ENCODE results near the gene EPHB3. TPM values are rescaled to one million over a fixed set of nuclear protein-coding genes. Genes with fewer than 3 reads are reported as not detected.

The EPHB3 gene
- total RNA-seq, 2 donors from 2014 or later, result 0.11 TPM; not detected in 1

DNA sequence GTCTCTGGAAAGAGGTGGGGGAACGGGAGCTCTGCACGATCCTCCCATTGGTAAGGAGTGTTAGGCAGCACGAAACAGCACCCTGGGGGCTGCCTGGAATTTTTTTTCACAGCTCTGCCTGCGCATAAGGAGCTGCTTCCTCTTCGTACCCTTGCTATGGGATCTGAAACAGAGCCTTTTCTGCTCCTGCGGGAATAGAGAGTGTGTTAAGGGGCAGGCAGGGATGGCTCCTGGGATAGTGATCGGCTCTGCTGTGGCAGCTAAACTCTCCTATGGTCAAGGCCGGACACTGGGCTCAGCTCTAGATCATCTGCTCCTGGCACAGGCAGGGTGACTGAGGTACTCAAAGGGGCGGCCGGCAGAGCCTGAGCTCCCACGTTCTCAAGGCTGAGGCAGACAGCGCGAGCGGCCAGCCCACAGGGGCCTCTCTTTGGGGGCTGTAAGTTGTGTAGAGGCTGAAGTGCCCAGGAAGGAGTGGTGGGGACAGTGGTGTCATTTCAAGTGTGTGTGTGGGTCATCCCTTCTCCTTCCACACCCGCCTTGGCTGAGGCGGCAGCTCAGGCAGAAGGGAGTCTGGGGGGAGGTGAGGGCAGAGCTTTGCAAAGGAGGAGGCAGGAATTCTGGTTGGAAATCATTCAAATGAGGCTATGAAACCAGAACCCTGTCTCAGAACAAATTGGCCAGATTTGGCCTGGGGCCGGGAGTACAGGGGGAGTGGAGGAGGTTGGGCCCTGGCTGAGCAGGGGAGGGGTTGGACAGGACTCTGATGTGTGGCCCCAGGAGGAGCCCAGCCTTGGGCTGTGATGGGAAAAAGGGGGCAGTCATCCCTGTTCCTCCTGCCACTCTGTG lies 31.0 kb downstream of the EPHB3 start:
- Mint-ChIP-seq H3K9me3 (no peaks in the 10 kb centered on the region), H3K4me3 (no peak overlapping the region), H3K27me3 (no peaks in the 10 kb centered on the region), H3K27ac (no peak overlapping the region), H3K36me3 (ENCODE audit: low read depth) (no peaks in the 10 kb centered on the region), H3K4me1 (no peaks in the 10 kb centered on the region)
- ATAC-seq (replicated peaks), result no peak

DNA sequence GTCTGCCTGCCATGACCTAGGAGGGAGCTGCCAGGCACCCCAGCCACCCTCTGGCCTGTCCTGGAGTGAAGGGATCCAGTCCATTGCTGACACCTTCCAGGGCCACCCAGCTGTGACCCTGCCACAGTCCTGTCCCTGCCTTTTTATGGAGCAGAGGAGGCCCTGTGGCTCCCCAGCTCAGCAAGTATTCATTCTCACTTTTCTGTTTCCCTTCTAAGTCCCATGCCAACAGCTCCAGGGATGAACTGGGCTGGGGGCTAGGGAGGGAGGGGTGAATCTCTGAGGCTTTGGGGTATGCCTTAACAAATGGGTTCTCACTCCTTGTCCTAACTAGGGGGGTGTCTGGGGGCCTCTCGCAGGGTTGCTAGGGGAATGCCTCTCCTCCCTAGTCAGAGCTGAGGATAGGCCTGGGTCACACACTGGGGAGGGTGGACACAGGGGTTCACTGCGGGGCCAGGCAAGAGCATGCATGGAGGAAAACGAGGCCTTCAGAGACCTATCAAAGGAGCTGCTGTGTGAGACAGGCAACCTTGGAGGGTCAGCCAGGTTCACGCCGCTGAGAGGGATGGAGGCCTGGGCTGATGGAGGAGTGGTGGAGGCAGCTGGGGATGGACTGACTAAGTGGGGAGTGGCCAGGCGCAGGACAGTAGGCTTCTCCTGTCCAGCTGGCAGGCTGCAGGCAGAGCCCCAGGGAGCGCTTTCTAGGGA lies 31.8 kb downstream of the EPHB3 start:
- ATAC-seq (replicated peaks), result no peak
- Mint-ChIP-seq H3K27ac (no peak overlapping the region), H3K4me1 (no peaks in the 10 kb centered on the region), H3K4me3 (no peak overlapping the region), H3K27me3 (no peaks in the 10 kb centered on the region), H3K36me3 (ENCODE audit: low read depth) (no peaks in the 10 kb centered on the region), H3K9me3 (no peaks in the 10 kb centered on the region)

DNA sequence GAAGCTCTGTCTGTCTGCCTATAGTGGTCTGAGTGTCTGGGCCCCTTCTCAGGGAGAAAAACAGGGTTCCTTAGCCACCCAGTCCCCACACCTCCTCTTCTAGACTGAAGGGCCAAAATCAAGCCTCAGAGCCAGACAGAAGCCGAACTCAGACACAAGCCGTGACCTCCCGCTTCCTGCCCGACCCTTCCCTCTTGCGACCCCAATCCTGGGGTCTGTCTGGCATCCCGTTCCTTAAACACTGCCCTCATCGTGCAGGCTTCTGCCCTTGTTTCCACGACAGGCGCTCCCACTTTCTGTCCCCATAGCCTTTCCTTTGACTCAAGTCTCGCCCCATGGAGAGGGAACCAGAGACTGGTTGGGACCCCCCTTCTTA lies 32.3 kb downstream of the EPHB3 start:
- Mint-ChIP-seq H3K36me3 (ENCODE audit: low read depth) (no peaks in the 10 kb centered on the region), H3K9me3 (no peaks in the 10 kb centered on the region), H3K4me3 (no peak overlapping the region), H3K4me1 (no peaks in the 10 kb centered on the region), H3K27me3 (no peaks in the 10 kb centered on the region), H3K27ac (no peak overlapping the region)
- ATAC-seq (replicated peaks), result no peak

DNA sequence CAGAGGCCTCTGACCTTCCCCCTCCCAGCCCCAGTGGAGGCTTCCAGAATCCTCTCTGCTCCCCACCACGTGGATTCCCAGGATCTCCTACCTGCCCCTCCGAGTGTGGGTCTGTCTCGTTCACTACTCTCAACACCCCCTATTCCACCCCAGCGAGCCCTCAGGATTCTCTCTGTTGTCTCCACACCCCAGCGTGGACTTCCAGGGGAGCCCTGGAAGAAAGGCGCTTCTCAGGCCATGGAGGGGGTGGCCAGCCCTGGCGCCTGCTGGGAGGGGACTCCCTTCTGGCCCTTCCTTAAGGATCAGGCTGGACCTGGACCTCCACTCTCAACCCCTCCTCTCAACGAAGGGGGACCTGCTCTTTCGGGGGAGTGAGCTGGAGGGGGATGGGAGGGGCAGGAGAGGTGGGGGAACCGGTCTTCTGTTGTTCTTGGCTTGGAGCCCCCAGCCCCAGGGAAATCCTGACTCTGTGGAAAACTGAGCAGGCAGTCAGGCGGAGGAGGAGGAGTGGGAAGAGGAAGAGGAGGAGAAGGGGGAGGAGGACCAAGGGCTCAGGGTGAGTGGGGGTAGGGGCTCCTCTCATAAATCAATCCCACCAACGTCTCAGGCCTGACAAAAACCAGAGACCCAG lies 32.9 kb downstream of the EPHB3 start:
- no peak for ATAC-seq (replicated peaks)
- no peaks in the 10 kb centered on the region for H3K36me3 Mint-ChIP-seq (ENCODE audit: low read depth)
- no peaks in the 10 kb centered on the region for H3K27me3 Mint-ChIP-seq
- H3K4me3 Mint-ChIP-seq, result no peak overlapping the region
- no peak overlapping the region for H3K27ac Mint-ChIP-seq
- no peaks in the 10 kb centered on the region for H3K4me1 Mint-ChIP-seq
- H3K9me3 Mint-ChIP-seq, result no peaks in the 10 kb centered on the region

DNA sequence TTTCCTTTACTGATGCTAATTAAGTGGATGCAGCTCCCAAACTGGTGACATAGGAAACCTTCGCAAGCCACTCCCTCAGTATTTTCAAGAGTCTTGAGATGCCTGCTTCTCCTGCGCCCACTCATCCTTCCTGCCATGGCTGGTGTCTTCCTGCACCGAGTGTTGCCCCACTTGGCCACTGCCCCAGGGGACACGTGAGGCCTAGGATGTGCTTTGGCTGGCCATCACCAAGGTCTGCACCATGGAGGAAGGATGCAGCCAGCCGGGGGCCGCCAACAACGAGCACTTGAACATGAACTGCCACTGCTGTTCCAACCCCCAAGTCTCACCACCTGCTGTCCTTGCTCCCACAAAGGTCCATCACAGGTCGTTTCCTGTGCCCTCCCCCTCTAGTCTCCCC lies 34.1 kb downstream of the EPHB3 start:
- H3K4me1 Mint-ChIP-seq, result no peaks in the 10 kb centered on the region
- H3K9me3 Mint-ChIP-seq, result no peaks in the 10 kb centered on the region
- H3K27ac Mint-ChIP-seq, result no peak overlapping the region
- peaks cover 2% of the 10 kb centered on the region for H3K27me3 Mint-ChIP-seq
- H3K36me3 Mint-ChIP-seq (ENCODE audit: low read depth), result no peaks in the 10 kb centered on the region
- ATAC-seq (replicated peaks), result no peak
- no peak overlapping the region for H3K4me3 Mint-ChIP-seq

DNA sequence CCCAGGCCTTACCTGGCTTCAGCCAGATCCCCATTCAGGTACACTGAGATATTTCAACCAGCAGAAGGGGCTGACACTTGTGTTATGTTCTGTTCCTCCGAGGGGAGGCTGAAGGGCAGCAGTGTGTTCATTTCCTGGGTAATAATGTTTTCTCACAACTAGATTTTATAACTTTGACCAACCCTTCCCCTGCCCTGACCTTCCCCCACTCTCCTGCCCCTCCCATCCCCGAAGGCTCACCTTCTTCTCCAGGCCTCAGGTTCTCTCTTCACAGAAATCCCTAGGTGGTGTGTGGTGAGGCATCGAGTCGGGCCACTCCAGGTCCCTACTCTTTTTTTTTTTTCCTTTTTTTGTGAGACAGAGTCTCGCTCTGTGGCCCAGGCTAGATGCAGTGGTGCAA lies 34.6 kb downstream of the EPHB3 start:
- Mint-ChIP-seq H3K4me3 (no peak overlapping the region), H3K4me1 (no peaks in the 10 kb centered on the region), H3K27me3 (peaks cover 7% of the 10 kb centered on the region), H3K27ac (no peak overlapping the region), H3K9me3 (no peaks in the 10 kb centered on the region), H3K36me3 (ENCODE audit: low read depth) (no peaks in the 10 kb centered on the region)
- ATAC-seq (replicated peaks), result no peak

DNA sequence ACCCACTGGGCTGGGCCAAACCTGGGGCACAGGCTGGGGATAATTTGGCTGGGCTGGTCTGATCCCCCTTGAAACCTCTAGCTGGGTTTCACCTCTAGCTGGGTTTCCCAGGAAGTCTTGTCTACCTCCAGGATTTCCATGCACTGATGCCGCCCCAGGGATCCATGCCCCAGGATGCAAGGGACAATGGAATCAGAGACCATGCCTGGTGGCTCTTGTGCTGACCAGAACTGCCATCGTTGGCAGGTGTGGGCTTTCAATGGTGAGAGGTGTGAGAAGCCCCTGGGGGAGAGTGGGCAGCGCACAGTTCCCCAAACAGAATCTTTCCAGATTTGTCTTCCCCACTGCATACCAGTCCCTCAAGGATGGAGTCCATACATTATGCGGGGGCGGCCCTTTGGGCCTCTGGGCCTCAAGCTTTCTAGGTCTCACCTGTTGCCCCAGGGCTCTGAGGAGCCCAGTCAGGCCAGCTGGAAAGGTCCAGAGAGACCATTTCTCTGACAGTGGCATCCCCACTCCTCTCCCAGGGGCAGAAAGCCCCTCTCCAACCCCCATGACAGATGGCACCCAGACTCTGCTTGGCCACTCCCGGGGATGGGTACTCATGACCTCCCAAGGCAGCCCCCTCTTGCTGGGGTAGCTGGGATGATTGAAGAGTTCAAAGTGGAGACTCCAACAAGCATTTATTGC lies 35.4 kb downstream of the EPHB3 start:
- Mint-ChIP-seq H3K27me3 (peaks cover 7% of the 10 kb centered on the region), H3K9me3 (no peaks in the 10 kb centered on the region), H3K4me1 (no peaks in the 10 kb centered on the region), H3K36me3 (ENCODE audit: low read depth) (no peaks in the 10 kb centered on the region), H3K27ac (no peak overlapping the region), H3K4me3 (no peak overlapping the region)
- no peak for ATAC-seq (replicated peaks)

DNA sequence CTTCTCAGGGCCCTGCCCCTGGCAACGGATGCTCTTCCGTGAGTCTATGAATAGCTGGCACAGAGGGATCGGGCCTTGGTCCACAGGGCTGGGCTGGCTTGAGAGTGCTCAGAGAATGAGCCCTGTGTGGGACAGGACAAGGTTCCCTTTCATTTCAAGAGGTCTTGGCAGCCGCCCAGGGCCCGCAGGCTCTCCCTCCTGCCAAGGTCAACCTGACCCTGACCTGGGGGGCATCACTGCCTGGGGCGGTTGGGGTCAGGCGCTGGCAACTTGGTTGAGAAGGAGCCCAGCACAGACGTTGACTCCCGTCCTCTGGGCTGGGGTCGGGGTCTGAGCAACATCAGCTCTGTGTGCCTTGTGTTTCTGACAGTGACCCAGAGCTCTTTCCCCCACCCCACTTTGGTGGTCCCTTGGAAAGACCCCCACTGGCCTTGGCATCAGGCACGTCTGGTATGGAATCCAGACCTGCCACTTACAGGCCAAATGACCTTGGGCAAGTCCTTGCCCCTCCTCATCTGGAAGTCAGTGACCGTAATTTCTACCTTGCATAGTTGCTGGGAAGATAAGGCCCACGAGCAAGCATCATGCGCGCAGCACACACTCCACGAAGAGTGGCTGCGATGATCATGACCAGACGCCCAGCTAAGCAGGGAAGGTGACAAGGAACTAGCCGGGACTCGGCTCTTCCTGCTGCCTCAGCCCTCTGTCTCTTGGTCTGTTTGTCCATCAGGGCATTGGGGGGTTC lies 36.4 kb downstream of the EPHB3 start:
- H3K36me3 Mint-ChIP-seq (ENCODE audit: low read depth), result no peaks in the 10 kb centered on the region
- peaks cover 9% of the 10 kb centered on the region for H3K4me1 Mint-ChIP-seq
- H3K27me3 Mint-ChIP-seq, result peaks cover 17% of the 10 kb centered on the region
- no peak for ATAC-seq (replicated peaks)
- no peak overlapping the region for H3K4me3 Mint-ChIP-seq
- H3K27ac Mint-ChIP-seq, result no peak overlapping the region
- no peaks in the 10 kb centered on the region for H3K9me3 Mint-ChIP-seq

DNA sequence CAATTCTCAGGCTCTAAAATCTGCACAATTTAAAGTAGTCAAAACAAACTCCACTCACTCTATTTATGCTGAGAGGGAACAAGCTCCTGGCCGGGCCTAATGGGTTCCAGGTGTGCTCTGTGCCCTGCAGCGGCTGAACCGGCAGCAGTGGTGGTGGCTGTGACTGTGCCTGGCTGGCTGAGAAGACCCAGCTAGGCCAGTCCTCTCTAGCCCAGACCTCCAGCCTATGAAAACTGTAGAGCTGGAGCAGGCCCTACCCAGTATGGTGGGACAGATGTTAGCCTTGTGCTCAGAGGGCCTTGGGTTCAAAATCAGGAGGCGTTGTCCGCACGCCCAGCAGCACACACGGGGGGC lies 37.0 kb downstream of the EPHB3 start:
- no peak for ATAC-seq (replicated peaks)
- no peaks in the 10 kb centered on the region for H3K9me3 Mint-ChIP-seq
- H3K36me3 Mint-ChIP-seq (ENCODE audit: low read depth), result no peaks in the 10 kb centered on the region
- peaks cover 11% of the 10 kb centered on the region for H3K4me1 Mint-ChIP-seq
- no peak overlapping the region for H3K27ac Mint-ChIP-seq
- H3K4me3 Mint-ChIP-seq, result no peak overlapping the region
- peaks cover 22% of the 10 kb centered on the region for H3K27me3 Mint-ChIP-seq

DNA sequence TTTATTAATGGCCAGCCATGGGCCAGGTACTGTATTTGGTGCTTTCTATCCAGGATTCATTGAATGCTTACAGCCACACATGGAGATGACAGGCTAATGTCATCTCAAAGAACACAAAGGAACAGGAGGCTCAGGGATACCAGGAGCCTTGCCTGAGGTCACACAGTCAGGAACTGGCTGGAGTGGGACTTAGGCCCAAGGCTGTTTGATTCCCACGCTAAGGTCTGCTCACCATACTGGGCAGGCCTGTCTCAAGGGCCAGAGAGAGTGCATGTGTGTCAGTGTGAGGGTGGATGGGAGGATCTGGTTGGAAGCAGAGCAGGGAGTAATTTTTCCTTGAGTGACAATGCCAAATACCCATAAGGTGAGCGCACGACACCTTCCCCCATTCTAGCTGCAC lies 37.6 kb downstream of the EPHB3 start:
- peaks cover 11% of the 10 kb centered on the region for H3K4me1 Mint-ChIP-seq
- H3K27me3 Mint-ChIP-seq, result peaks cover 25% of the 10 kb centered on the region
- no peak overlapping the region for H3K4me3 Mint-ChIP-seq
- H3K27ac Mint-ChIP-seq, result no peak overlapping the region
- H3K36me3 Mint-ChIP-seq (ENCODE audit: low read depth), result no peaks in the 10 kb centered on the region
- ATAC-seq (replicated peaks), result no peak
- H3K9me3 Mint-ChIP-seq, result no peaks in the 10 kb centered on the region

DNA sequence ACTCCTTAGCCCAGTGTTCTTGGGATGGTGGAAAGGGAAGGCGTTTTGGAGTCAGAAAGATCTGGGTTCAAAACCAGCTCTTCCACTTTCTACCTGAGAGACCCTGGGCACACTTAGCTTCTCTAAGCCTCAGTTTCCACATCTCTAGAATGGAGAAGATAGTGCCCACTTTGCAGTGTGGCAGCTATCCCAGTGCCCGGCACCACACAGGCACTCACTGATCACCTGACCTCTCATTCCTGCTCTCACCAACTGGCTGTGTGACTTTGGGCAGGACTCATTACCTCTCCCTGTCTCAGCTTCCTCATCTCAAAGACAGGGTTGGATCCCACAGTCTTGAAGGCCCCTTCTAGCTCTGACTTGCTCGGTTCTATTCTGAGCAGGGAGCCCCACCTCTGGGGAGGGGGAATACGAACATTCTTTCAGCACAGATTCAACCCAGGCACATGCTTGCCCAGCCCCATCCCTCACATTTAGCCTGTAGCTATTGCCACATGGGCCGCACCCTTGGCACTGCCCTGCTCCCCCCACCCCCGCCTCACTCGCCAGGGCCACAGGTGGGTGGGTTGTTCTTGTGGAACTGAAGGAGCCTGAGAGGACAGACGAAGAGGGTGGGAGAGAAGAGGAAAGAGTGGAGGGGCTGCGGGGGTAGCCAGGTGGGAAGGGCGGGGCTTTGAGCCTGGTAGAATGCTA lies 39.2 kb downstream of the EPHB3 start:
- Mint-ChIP-seq H3K27ac (no peak overlapping the region), H3K4me1 (peaks cover 16% of the 10 kb centered on the region), H3K36me3 (ENCODE audit: low read depth) (no peaks in the 10 kb centered on the region), H3K4me3 (no peak overlapping the region), H3K27me3 (peaks cover 39% of the 10 kb centered on the region), H3K9me3 (no peaks in the 10 kb centered on the region)
- no peak for ATAC-seq (replicated peaks)

DNA sequence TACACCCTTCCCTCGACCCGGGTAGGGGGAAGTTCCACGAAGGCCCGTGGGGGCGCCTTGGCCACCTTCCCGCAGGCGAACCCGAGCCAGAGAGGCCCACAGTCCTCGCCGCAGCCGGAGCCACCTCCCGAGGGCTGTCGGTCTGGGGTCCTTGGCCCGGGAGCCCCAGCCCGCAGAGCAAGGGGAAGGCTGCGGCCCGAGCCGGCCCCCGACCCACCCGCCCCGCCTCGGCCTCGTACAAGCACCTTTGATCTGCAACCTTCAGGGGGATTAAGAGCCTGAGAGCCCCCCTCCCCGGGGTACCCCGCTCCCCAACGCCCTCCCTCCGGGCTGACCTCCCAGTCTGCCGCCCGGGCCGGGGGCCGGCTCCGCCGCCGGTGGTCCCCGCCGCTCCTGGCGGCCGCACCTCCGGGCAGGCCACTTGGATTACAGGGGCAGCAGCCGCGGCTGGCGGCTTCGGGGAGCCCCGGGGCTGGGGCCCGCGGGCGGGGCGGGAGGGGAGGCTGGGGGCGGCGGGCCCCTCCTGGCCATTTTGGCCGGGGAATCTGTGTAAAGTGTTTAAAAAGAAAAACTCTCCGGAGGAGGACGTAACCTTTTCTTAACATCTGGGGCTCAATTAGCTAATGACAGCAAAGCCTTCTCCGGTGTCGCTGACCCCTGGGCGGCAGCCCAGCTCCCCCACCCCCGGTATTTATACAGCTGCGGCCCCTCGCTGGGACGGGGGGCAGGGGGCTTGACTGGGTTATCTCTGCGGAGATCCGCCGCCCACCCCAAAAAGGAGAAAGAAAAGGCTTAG lies 40.2 kb downstream of the EPHB3 start:
- no peaks in the 10 kb centered on the region for H3K36me3 Mint-ChIP-seq (ENCODE audit: low read depth)
- peaks cover 16% of the 10 kb centered on the region for H3K4me1 Mint-ChIP-seq
- no peak for ATAC-seq (replicated peaks)
- peak overlapping the region; percentile 35 for H3K4me3 Mint-ChIP-seq
- H3K27me3 Mint-ChIP-seq, result peaks cover 45% of the 10 kb centered on the region
- no peak overlapping the region for H3K27ac Mint-ChIP-seq
- H3K9me3 Mint-ChIP-seq, result no peaks in the 10 kb centered on the region

Data from activated T-helper 17 cell treated with anti-CD3 and anti-CD28 coated beads, Interleukin-2, amount 50 U/mL, for 72 hours (primary cell).